HL-60/S4 (cell line): Measurements from ENCODE around the gene VSIG2.

Experiments used
- in situ Hi-C: fragments of 300-500 bp; cut with MboI; formaldehyde crosslinking; loops from 2 replicates; pipeline ENCODE4 v1.14.3; 2022; ENCODE audit warnings: low sequenced_read_pairs

The VSIG2 gene

DNA sequence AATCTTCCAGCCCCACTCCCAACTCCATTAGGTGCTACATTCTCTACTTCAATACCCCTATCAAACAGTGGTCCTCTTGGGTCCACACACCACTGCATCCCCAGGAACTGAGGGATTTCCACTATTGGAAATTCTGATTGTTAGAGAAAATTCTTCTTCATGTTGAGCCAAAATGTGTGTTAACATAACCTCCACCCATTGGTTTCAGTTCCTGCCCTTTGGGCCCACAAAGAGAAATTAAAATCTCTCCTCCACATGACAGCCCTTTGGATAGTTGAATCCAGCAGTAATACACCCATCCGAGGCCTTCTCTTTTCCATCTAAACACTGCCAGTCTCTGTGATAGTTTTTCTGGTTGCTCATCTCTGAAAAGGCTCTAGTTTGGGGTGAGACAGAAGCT lies 2.1 kb downstream of the VSIG2 start:
- in situ Hi-C loops: no loop called here

DNA sequence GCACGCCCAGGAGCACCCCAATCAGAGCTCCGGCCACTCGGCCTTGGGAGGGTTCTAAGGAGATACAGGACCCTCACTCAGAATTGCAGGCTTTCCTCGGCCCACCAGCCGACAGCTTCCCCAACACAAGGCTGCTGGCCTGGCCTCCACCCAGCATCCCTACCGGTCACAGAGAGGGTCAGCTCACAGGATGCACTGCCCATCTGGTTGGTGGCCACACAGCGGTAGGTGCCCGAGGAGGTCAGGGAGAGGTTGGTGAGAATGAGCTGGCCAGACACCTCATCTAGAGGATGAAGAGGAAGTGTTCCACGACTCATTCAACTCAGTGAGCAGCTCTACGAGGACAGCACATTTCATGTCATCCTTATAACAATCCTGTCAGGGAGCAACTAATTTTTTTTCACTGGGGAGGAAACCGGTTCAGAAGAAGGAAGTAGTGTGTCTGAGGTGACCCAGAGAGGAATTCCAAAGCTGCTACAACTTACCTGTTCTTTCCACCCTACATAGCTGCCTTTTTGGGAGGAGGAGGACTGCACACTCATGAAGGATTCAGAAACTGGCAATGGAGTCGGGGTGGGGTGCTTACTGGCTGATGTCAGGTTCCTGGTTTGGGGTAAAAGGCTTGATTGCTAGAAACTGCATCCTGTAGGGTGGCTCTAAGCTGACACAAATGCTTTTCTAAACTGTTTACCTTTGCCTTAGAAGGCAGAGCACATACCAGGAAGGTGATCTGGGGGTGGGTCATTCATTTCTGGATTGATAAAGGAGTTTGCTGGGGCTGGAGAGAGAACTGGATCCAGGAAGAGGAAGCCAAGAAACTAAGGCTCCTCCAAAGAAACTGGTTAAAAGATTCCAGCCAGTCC lies 3.3 kb downstream of the VSIG2 start:
- in situ Hi-C loops: no loop called here

DNA sequence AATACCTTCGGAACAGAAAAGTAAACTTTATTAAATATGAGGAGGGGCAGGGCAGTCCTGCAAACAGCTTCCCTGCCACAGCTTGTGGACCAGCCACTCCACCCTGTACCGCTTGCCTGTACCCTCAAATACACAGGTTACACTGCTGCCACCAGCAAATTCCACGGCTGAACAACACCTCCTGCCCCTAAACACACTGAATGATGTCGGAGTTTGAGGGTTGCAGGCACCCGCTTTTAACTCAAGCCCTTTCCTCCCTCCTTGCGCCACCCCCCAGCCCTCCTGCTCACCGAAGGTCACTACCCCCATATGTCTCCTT lies 4.0 kb downstream of the VSIG2 start:
- in situ Hi-C loops: no loop called here

DNA sequence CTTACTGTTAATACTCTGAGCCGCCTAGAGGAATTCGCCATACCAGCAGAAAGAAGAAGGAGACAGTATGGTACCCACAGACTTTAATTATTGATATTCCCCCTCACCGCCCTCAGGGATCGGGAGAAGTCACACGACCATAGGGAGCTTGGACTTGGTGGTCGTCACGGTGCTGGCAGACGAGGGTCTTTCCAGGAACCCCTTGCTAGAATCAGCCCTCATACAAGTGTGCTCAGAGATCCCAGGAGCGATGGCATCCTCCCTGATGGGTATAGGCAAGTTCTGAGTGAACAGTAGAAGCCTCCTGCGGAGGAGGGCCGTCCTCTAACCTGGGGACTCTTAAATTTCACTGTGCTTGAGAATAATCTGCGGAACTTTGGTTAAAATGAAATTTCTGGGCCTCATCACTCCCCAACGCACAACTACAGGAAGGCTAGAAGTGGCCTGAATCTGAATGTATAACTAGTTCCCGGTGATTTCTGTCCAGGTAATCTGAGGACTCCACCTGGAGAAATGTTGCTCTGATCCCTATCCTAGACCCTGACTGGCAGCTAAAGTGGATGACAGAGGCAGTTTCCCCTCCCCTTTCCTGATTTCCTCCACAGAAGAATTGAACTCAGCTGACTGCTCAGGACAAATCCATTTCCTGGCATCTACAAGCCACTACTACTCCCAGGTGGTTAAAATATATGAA lies 4.5 kb downstream of the VSIG2 start:
- in situ Hi-C loops: no loop called here

- in situ Hi-C loops: no loop called here
These were observed 5.3 kb downstream of the VSIG2 start for GRCh38 chr11:124746621-124747243.

- in situ Hi-C loops: no loop called here
These were observed 6.0 kb downstream of the VSIG2 start for GRCh38 chr11:124745835-124746620.

- in situ Hi-C loops: no loop called here
These were observed 6.7 kb downstream of the VSIG2 start for GRCh38 chr11:124745270-124745834.

GRCh38 chr11:124743050-124743449 lies 9.0 kb downstream of the VSIG2 start:
- in situ Hi-C loops: no loop called here

GRCh38 chr11:124742555-124742954 lies 9.5 kb downstream of the VSIG2 start:
- in situ Hi-C loops: no loop called here

GRCh38 chr11:124740277-124740882 lies 11.7 kb downstream of the VSIG2 start:
- in situ Hi-C loops: no loop called here

DNA sequence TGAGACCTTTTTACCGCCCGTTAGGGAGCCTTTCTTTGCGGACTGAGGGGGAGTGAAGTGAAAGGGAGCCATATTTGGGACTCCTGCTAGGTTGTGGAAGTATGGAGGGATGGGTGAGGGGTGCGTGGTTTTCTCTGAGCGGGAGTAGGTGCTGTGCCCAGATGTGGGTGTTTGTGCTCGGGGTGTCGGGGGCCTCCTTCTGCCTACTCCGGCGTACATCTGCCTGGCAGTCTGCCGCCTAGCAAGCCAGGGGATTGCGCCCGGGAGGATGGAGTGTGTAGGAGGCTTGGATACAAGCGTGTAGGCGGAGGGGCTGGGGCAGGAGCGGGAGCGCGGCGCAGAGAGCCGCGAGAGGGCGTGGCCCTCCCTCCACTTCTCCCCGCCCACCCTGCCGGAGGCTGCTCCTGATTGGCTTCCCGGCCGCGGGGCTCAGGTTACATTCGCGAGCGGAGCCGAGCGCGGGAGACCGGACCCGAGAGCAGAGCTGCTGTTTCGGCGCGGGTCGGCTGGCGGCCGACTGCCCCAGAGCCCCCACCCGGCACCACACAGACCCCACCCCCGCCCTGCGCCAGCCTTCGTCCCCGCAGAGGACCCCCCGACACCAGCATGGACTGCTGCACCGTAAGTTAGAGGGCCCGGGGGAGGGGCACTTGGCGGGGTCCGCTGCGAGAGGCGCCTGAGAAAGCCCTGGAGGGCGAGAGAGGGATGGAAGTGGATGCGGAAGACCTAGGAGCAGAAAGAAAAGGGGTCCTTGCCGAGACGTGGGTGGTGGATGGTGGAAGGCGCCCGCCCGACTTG lies 12.4 kb downstream of the VSIG2 start, which contains the start of gene NRGN:
Gene NRGN (plus strand): TSS at position 464 of the 798 bp plus-strand sequence. CDS start 143 bp downstream, at position 607.
- in situ Hi-C loops: no loop called here

GRCh38 chr11:124738713-124739478 lies 13.2 kb downstream of the VSIG2 start:
- in situ Hi-C loops: no loop called here

DNA sequence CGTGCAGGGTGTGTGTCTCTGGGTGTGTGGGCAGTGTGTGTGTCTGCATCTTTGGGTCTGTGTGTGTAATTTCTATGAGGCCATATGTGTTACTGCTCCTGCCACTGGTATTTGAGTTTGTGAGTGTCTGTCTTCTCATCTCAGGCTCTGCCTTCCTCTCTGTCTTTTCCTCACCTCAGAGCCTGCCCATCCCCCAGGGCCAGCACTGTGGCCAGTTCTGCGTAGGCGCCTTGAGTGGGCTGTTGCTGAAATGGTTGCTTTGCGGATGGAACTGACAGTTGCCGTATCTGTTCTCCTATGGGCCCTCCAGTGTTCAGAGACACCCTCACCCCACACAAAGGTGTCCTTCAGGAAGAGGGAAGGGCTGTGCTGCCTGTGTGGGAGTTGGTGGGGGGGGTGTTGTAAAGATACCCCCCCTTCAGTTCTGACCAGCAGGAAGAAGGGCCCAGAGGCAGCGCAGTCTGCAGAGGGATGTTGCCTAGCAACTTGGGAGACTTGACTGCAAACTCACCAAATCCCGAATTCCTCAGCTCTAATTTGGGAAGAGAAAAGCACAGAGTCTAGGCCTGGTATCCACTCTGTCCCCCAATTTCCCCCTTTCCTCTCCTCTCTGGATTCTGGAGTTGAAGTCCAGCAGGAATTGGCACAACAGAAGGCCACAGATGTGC lies 14.3 kb downstream of the VSIG2 start:
- in situ Hi-C loops: no loop called here

DNA sequence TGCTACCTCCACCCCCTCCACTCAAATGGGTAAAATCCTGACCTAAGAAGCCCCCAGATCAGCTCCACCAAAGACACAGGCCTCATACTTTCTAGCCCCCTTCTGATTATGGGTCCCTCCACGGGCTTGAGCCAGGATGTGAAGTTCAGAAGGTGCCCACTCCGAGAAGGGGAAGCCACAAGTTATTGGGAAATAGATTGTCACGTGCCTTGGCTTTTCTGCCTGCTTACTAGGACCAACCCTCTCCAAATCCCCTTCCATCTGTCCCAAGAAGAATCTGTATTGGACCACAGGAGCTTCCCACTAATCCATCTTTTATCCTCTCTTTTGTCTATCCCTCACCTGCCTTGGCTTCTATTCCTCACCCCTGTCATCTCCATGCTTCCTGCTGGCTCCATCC lies 15.3 kb downstream of the VSIG2 start:
- in situ Hi-C loops: no loop called here

- in situ Hi-C loops: no loop called here
These were observed 19.8 kb downstream of the VSIG2 start for GRCh38 chr11:124732230-124732629.

DNA sequence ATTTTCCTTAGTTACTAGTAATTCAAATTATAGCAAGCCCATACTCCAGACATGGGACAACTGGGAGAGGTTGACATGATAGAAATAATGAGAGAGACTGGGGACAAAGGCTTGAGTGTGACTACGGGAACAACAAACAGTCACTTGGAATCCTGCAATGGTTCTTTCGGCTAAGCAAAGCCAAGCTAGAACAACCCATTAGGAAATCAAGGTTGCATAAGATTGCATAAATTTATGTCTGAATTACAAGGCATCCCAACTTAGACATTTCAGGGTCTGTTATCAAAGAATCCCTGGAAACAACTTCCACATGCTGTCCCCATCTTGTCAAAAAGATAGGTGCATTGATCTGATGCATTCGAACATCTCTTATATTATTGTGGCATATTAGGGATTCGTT lies 22.5 kb downstream of the VSIG2 start:
- in situ Hi-C loops: no loop called here

- in situ Hi-C loops: no loop called here
These were observed 23.9 kb downstream of the VSIG2 start for GRCh38 chr11:124728134-124728533.

DNA sequence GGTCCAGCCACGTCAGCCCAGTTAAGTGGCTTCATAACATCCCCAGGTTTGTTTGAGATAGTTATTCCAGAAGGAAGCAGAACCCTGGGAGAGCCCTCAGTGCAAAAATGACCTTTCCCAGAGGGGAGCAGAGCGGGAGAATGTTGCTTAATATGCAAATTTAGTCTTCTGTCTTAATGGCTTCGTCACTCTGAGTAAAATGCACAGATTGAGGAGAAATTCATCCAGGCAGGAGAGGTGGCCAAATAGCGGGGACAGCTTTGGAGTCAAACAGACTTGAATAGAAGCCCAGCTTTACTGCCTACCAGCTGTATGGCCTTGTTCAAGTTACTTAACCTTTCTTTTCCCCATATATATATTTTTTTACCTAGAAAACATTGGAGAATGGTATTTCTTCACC lies 24.6 kb downstream of the VSIG2 start:
- in situ Hi-C loops: no loop called here
